ENCODE measurements around the gene ANP32B.

The ANP32B gene

DNA sequence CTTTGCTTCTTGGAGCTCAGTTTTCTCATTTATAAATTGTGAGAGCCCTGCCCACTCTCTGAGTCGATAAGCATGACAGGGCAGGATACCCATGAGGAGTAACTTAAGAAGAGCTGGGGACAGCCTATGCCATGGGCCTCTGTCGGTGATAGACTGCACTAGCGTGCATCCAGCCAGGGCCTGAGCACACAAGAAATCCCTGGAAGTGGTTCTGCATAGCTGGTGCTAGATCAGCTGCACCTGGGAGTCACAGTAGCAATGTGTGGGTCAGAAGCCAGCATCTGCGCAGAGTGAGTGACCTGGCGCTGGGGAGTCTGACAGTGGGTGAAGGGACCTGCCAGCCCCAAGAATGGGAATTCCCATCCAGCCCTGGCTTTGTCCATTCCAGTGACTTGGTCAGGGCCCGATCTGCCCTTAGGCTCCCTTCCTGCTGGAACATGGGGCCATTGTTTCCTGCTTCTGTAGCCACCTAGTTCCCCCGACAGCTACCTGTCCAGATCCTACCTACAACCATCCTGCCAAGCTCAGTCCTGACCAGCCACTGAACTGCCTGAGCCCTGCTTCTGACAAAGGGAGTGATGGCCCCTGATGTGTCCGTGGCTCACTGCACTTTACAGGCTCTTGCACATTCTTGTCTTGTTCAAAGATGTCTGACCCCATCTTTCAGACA lies 37.5 kb downstream of the ANP32B start:
- Mint-ChIP-seq H3K27ac (no peak overlapping the region), H3K36me3 (peaks cover 72% of the 10 kb centered on the region), H3K27me3 (no peaks in the 10 kb centered on the region), H3K4me1 (no peaks in the 10 kb centered on the region), H3K9me3 (no peaks in the 10 kb centered on the region), H3K4me3 (no peak overlapping the region)
- peak; percentile 8 for ATAC-seq

DNA sequence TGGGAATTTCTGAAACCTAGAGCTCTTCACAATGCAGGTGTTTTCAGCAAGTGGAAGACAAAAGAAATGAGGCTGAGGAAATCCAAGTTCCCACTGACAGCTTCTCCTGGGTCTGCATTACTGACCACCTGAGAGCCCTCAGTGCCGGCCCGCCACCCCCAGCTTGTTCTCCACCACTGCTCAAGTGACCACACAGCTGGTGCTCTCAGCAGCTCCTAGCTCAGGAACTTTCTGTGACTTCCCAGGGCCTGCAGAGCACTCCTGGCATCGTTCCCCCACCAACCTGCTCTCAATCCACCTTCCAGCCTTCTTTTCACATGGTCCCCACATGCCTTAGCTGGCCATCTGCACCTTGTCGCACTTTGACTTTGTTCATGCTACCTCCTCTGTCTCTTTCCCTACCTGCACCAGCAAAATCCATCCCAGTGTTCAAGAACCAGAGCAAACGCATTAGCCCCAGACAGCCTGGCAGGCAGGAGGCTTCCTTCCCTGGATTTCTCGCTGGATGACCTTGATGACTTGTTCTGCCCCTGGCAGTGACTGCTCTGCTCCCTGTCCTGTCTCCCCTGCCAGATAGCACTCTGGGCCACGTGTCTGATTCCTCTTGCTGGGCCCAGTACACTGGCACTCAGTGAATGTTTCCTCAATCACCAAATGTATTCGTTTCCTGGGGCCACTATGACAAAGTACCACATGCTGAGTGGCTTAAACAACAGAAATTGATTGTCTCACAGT lies 38.3 kb downstream of the ANP32B start:
- H3K4me1 Mint-ChIP-seq, result no peaks in the 10 kb centered on the region
- H3K9me3 Mint-ChIP-seq, result no peaks in the 10 kb centered on the region
- H3K27me3 Mint-ChIP-seq, result no peaks in the 10 kb centered on the region
- no peak overlapping the region for H3K27ac Mint-ChIP-seq
- peaks cover 72% of the 10 kb centered on the region for H3K36me3 Mint-ChIP-seq
- no peak overlapping the region for H3K4me3 Mint-ChIP-seq
- no peak for ATAC-seq

DNA sequence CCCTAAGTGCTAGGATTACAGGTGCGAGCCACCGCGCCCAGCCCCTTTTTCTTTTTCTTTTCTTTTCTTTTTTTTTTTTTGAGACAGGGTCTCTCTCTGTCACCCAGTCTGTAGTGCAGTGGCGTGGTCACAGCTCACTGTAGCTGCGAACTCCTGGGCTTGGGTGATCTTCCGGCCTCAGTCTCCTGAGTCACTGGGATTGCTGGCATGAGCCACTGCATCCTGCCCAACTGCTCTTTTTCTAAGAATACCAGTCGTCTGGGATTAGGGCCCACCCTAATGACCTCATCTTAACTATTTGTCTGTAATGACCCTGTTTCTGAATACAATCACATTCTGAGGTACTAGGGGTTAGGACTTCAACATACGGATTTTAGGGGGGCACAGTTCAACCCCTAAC lies 39.3 kb downstream of the ANP32B start:
- H3K36me3 Mint-ChIP-seq, result peaks cover 64% of the 10 kb centered on the region
- H3K9me3 Mint-ChIP-seq, result no peaks in the 10 kb centered on the region
- no peak overlapping the region for H3K4me3 Mint-ChIP-seq
- no peaks in the 10 kb centered on the region for H3K27me3 Mint-ChIP-seq
- H3K27ac Mint-ChIP-seq, result no peak overlapping the region
- ATAC-seq, result no peak
- no peaks in the 10 kb centered on the region for H3K4me1 Mint-ChIP-seq

DNA sequence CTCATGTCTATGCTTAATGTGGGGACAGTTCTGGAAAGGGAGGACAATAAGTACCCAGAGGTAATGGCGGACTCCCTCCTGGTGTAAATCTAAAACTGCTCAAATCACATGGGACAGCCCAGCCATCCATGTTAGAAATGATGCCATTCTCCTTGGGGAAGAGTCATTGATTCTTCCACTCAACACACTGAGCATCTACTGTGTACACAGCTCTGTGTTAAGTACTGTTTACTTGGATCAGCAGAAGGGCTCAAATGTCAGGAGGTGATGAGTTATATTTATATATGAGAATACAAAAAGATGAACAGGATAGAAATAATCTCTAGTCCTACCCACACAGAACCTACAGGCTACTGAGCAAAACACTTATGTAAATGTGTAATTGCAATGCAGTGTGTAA lies 41.6 kb downstream of the ANP32B start:
- H3K36me3 Mint-ChIP-seq, result peaks cover 50% of the 10 kb centered on the region
- no peak for ATAC-seq
- no peak overlapping the region for H3K27ac Mint-ChIP-seq
- no peaks in the 10 kb centered on the region for H3K27me3 Mint-ChIP-seq
- H3K9me3 Mint-ChIP-seq, result no peaks in the 10 kb centered on the region
- no peak overlapping the region for H3K4me3 Mint-ChIP-seq
- H3K4me1 Mint-ChIP-seq, result no peaks in the 10 kb centered on the region

DNA sequence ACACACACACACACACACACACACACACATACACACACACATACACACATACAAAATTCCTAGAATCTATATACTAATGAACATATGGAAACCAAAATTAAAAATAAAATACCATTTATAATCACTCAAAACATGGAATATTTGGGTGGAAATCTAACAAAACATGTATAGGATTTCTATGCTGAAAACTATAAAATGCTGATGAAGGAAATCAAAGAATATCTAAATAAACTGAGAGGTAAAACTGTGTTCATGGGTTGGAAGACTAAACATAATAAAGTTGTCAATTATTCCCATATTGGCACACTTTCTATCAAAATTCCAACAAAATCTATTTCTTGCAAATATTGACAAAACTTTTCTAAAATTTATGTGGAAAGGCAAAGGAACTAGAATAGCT lies 48.0 kb downstream of the ANP32B start:
- Mint-ChIP-seq H3K27me3 (no peaks in the 10 kb centered on the region), H3K4me3 (no peak overlapping the region)

DNA sequence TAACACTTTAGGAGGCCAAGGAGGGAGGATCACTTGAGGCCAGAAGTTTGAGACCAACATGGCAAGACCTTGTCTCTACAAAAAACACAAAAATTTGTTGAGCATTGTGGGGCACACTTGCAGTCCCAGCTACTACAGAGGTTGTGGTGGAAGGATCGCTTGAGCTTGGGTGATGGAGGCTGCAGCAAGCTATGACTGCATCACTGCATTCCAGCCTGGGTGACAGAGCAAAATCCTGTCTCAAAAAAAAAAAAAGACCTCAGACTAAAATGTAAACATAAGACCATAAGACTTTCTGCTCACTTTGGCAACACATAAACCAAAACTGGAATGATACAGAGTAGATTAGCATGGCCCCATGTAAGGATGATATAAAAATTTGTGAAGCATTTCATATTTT lies 48.8 kb downstream of the ANP32B start:
- Mint-ChIP-seq H3K4me1 (peaks cover 36% of the 10 kb centered on the region), H3K27me3 (no peaks in the 10 kb centered on the region), H3K36me3 (peaks cover 9% of the 10 kb centered on the region), H3K27ac (no peak overlapping the region), H3K9me3 (no peaks in the 10 kb centered on the region), H3K4me3 (no peak overlapping the region)
- ATAC-seq, result no peak

More for the DNA sequence above, 48.0 kb downstream of the ANP32B start:
- Mint-ChIP-seq H3K36me3 (peaks cover 14% of the 10 kb centered on the region), H3K9me3 (no peaks in the 10 kb centered on the region), H3K4me1 (peaks cover 35% of the 10 kb centered on the region), H3K27ac (no peak overlapping the region)
- ATAC-seq, result no peak

DNA sequence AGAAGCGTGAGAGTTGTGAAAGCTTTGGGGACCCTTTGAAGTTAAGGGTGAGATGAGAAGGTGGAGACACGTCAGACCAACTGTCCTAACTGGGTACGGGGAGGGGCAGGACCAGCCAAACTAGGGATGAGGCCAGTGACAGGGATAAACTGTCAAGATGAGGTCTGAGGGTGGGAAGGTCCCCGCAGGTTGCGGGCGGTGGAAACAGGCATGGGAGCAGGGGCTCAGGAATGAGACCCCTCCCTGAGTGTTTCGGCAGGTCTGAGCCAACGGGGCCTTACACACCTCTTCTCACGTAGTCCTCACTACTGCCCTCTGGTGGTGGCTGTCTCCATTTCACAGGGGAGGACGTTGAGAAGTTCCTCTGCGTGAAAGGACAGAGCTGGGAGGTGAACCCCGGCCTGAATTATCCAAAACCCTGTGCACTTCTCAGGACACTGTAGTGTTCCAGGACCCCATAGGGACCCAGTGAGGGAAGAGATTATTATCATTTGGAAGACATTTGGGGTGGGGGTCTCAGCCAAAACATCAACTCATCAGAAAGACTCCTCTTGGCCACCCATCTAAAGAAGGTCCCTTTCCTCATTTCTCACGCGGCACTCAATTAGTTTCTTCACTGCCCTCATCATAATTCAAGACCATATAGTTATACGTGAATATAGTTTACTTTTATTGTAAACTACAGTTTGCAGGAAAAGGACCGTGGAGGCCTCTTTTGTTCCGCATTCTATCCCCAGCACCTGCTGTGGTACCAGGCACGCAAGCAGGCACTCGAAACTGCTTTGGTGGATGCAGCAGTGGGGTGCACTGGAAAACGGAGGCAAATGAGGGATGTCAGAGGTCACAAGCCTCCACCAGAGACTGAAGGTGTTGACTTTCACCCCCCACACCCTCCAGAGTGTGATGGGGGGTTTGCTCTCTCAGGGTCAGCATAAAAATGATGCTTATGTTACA lies 51.7 kb downstream of the ANP32B start:
- peaks cover 4% of the 10 kb centered on the region for H3K36me3 Mint-ChIP-seq
- H3K4me3 Mint-ChIP-seq, result peak overlapping the region; percentile 70
- peaks cover 48% of the 10 kb centered on the region for H3K4me1 Mint-ChIP-seq
- peak overlapping the region; percentile 94 for H3K27ac Mint-ChIP-seq
- peak; percentile 82 for ATAC-seq
- no peaks in the 10 kb centered on the region for H3K9me3 Mint-ChIP-seq
- no peaks in the 10 kb centered on the region for H3K27me3 Mint-ChIP-seq

DNA sequence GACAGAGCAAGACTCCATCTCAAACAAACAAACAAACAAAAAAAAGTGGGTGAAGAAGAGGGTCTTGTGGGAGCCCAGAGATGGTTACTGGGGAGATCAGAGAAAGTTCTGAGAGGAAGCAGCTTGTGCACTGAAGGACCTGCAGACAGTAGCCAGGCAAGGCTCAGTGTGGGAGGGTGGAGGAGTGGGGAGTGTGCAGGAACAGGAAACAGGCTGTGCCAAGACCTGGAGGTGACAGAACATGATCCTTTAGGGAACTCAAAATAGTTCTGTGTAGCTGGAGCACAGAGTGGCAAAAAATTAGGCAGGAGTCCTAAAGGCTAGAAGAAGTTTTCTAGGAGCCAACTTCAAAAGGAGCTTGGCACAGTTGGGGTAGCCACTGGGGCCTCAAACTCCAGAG lies 54.2 kb downstream of the ANP32B start:
- Mint-ChIP-seq H3K27me3 (no peaks in the 10 kb centered on the region), H3K36me3 (no peaks in the 10 kb centered on the region), H3K4me1 (peaks cover 57% of the 10 kb centered on the region), H3K4me3 (no peak overlapping the region), H3K9me3 (no peaks in the 10 kb centered on the region), H3K27ac (peak overlapping the region; percentile 94)
- no peak for ATAC-seq

DNA sequence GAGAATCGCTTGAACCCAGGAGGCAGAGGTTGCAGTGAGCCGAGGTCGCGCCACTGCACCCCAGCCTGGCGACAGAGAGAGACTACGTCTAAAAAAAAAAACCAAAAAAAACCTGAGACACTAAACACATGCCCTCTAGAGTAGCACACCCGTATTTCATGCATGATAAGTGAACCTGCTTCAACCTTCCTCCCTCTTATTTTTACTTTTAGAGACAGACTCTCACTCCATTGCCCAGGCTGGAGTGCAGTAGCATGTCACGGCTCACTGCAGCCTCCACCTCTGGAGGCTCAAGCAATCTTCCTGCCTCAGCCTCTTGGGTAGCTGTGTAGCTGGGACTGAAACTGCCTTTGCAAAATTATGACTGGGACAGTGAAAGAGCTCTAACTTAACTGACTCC lies 55.8 kb downstream of the ANP32B start:
- peak overlapping the region; percentile 40 for H3K4me3 Mint-ChIP-seq
- no peaks in the 10 kb centered on the region for H3K9me3 Mint-ChIP-seq
- peak; percentile 41 for ATAC-seq
- peaks cover 57% of the 10 kb centered on the region for H3K4me1 Mint-ChIP-seq
- no peaks in the 10 kb centered on the region for H3K36me3 Mint-ChIP-seq
- no peaks in the 10 kb centered on the region for H3K27me3 Mint-ChIP-seq
- H3K27ac Mint-ChIP-seq, result no peak overlapping the region

DNA sequence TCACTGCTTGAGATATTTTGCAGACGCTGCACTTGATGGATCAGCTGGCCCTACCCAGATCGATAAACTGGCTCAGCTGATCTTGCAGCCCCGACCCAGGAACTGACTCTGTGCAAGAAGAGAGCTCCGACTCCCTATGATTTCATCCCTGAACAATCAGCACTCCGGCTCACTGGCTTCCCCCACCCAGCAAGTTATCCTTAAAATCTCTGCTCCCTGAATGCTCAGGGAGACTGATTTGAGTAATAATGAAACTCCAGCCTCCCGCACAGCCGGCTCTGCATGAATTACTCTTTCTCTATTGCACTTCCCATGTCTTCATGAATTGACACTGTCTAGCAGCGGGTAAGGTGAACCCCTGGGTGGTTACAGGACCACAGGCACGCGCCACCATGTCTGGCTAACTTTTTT lies 56.5 kb downstream of the ANP32B start:
- Mint-ChIP-seq H3K4me1 (peaks cover 50% of the 10 kb centered on the region), H3K27me3 (no peaks in the 10 kb centered on the region), H3K9me3 (no peaks in the 10 kb centered on the region), H3K27ac (peak overlapping the region; percentile 69), H3K4me3 (peak overlapping the region; percentile 76), H3K36me3 (no peaks in the 10 kb centered on the region)
- peak; percentile 62 for ATAC-seq

DNA sequence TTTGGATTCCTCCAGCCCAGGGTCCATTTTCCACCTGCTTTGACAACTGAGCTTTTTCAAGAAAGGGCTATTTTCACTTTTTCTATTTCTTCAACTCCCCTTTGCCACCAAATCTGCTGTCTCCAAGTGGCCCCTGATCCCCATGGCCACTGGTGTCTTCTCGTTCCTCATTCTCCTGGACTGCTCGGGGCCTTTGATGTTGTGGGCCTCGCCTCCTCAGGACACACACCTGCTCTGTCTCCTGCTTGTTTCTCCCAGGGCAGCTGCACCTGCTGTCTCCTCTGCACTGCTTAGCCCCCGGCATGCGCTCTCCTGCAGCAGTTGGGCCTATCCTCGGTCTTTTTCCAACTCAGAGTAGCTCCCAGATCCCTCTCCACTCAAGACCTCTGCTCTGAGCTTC lies 57.1 kb downstream of the ANP32B start:
- Mint-ChIP-seq H3K4me3 (peak overlapping the region; percentile 76), H3K4me1 (peaks cover 49% of the 10 kb centered on the region), H3K36me3 (peaks cover 2% of the 10 kb centered on the region), H3K27ac (peak overlapping the region; percentile 69), H3K27me3 (no peaks in the 10 kb centered on the region), H3K9me3 (no peaks in the 10 kb centered on the region)
- ATAC-seq, result no peak

DNA sequence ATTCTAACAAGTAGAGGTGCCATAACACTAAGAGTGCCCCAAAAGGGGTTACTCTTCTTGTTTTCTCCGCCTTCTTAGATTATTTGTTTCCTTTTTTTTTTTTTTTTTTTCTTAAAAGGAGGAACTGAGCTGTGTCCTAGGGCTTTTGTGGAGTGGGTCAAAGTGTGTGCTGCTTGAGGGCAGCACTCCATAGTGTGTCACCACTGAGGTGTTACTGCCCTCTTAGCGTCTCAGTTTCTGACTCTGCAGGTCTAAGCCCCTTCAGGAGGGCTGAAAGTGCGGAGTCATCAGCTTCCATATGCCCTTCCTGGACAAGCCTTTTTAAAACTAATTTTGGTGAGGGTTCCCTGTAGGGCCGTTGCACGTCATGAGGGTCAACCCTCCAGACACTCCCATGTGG lies 60.8 kb downstream of the ANP32B start:
- H3K4me1 Mint-ChIP-seq, result peaks cover 55% of the 10 kb centered on the region
- H3K36me3 Mint-ChIP-seq, result peaks cover 25% of the 10 kb centered on the region
- ATAC-seq, result no peak
- H3K27me3 Mint-ChIP-seq, result no peaks in the 10 kb centered on the region
- H3K27ac Mint-ChIP-seq, result peak overlapping the region; percentile 60
- no peaks in the 10 kb centered on the region for H3K9me3 Mint-ChIP-seq
- no peak overlapping the region for H3K4me3 Mint-ChIP-seq

DNA sequence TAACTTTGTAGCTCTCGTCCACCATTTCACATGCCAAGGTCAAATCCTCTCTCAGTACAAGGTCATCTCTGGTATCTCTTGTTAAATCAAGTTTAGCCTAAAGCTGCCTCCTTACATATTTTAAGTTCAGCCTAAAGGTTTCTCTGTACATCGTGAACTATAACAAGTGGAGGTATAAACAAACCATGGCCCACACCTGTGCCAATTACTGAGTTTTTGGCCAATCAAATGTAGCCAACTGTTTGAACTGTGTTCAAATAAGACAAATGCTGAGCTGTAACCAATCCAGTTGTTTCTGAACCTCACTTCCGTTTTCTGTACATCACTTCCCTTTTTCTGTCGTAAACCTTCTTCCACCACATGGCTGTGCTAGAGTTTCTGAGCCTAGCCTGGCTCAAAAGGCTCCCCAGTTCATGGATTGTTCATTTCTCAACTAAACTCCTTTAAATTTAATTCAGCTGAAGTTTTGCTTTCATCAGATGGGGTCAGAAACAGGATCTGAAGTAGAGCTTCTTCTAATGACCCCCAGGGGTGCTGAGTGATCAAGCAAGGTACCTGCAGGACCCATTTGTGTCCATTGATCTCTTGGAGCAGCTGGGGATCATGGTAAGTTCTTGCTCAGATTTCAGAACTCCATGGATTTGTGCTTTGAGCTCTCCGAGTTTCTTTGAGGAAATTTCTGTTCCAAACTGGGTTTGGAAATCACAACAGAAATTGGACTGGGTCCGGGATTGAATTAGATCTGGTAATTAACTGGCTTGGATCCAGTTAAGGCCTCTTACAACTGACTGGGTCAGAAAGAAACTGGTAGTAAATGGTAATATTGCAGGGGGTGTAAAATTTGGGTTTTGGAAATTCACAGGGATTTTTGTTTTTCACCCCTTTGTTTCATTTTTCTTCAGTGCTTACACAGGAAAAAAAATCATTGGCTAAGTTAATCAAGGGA lies 62.4 kb downstream of the ANP32B start:
- Mint-ChIP-seq H3K9me3 (no peaks in the 10 kb centered on the region), H3K4me1 (peaks cover 45% of the 10 kb centered on the region), H3K4me3 (peak overlapping the region; percentile 77), H3K36me3 (peaks cover 25% of the 10 kb centered on the region), H3K27ac (peak overlapping the region; percentile 90), H3K27me3 (no peaks in the 10 kb centered on the region)
- peak; percentile 93 for ATAC-seq

DNA sequence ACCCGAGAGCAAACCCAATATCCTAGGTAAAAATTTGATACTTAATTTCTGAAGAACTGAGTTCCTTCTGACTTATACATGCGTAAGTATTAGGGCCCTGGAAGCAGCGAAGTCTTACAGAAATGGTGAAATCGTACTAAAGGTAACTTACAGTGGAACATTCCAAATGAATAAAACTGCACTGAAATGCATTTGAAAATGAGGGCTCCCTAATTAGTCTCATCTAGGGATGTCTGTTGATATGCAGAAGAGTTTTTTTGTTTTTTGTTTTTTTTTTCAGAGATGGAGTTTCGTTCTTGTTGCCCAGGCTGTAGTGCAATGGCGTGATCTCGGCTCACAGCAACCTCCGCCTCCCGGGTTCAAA lies 63.0 kb downstream of the ANP32B start:
- Mint-ChIP-seq H3K4me3 (peak overlapping the region; percentile 77), H3K4me1 (peaks cover 40% of the 10 kb centered on the region), H3K36me3 (peaks cover 28% of the 10 kb centered on the region), H3K9me3 (no peaks in the 10 kb centered on the region), H3K27me3 (no peaks in the 10 kb centered on the region), H3K27ac (peak overlapping the region; percentile 90)
- ATAC-seq, result no peak
